Measurements from ENCODE around the gene KPTN.

KPTN gene

GRCh38 chr19:47492571-47493377 lies 8.8 kb upstream of the KPTN start:
- Histone ChIP-seq H4K20me1 (ENCODE audit: insufficient read depth, low read length) (peaks cover 4% of the 10 kb centered on the region; the same call in 1 of the 2 replicates), H3K4me2 (ENCODE audit: low read length) (no peak overlapping the region), H2AFZ (ENCODE audit: low read depth, low read length) (no peak overlapping the region), H3K9me3 (ENCODE audit: insufficient read depth, low read length) (no peaks in the 10 kb centered on the region), H3K4me1 (ENCODE audit: low read length) (0 out of 2 replicates have a peak, but pooled peaks cover under 1% of the 10 kb centered on the region), H3K27ac (ENCODE audit: low read length) (no peak overlapping the region), H3K4me3 (ENCODE audit: low read length) (no peak overlapping the region), H3K9ac (ENCODE audit: low read length) (no peak overlapping the region), H3K27me3 (ENCODE audit: low read depth, low read length) (no peaks in the 10 kb centered on the region), H3K79me2 (ENCODE audit: low read length) (no peaks in the 10 kb centered on the region), H3K36me3 (replicated peaks; ENCODE audit: low read depth, low read length) (peaks cover 2% of the 10 kb centered on the region)
- no peak for TF ChIP-seq EZH2phosphoT487 (IDR thresholded peaks at IDR 0.05; ENCODE audit: low read depth)
- TF ChIP-seq, protein P1, sequence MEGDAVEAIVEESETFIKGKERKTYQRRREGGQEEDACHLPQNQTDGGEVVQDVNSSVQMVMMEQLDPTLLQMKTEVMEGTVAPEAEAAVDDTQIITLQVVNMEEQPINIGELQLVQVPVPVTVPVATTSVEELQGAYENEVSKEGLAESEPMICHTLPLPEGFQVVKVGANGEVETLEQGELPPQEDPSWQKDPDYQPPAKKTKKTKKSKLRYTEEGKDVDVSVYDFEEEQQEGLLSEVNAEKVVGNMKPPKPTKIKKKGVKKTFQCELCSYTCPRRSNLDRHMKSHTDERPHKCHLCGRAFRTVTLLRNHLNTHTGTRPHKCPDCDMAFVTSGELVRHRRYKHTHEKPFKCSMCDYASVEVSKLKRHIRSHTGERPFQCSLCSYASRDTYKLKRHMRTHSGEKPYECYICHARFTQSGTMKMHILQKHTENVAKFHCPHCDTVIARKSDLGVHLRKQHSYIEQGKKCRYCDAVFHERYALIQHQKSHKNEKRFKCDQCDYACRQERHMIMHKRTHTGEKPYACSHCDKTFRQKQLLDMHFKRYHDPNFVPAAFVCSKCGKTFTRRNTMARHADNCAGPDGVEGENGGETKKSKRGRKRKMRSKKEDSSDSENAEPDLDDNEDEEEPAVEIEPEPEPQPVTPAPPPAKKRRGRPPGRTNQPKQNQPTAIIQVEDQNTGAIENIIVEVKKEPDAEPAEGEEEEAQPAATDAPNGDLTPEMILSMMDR (IDR thresholded peaks at IDR 0.05; ENCODE audit: low read depth, low read length): no peak

GRCh38 chr19:47492137-47492533 lies 8.1 kb upstream of the KPTN start:
- Histone ChIP-seq H2AFZ (ENCODE audit: low read depth, low read length) (no peak overlapping the region), H3K27me3 (ENCODE audit: low read depth, low read length) (no peaks in the 10 kb centered on the region), H3K9me3 (ENCODE audit: insufficient read depth, low read length) (no peaks in the 10 kb centered on the region), H4K20me1 (ENCODE audit: insufficient read depth, low read length) (peaks cover 4% of the 10 kb centered on the region; the same call in 1 of the 2 replicates), H3K36me3 (replicated peaks; ENCODE audit: low read depth, low read length) (peaks cover 2% of the 10 kb centered on the region), H3K79me2 (ENCODE audit: low read length) (no peaks in the 10 kb centered on the region), H3K4me2 (ENCODE audit: low read length) (no peak overlapping the region), H3K4me1 (ENCODE audit: low read length) (peaks cover 7% of the 10 kb centered on the region; the same call in 1 of the 2 replicates), H3K27ac (ENCODE audit: low read length) (no peak overlapping the region), H3K9ac (ENCODE audit: low read length) (no peak overlapping the region), H3K4me3 (ENCODE audit: low read length) (no peak overlapping the region)
- no peak for TF ChIP-seq EZH2phosphoT487 (IDR thresholded peaks at IDR 0.05; ENCODE audit: low read depth)
- TF ChIP-seq, protein P1 (IDR thresholded peaks at IDR 0.05; ENCODE audit: low read depth, low read length): no peak

DNA sequence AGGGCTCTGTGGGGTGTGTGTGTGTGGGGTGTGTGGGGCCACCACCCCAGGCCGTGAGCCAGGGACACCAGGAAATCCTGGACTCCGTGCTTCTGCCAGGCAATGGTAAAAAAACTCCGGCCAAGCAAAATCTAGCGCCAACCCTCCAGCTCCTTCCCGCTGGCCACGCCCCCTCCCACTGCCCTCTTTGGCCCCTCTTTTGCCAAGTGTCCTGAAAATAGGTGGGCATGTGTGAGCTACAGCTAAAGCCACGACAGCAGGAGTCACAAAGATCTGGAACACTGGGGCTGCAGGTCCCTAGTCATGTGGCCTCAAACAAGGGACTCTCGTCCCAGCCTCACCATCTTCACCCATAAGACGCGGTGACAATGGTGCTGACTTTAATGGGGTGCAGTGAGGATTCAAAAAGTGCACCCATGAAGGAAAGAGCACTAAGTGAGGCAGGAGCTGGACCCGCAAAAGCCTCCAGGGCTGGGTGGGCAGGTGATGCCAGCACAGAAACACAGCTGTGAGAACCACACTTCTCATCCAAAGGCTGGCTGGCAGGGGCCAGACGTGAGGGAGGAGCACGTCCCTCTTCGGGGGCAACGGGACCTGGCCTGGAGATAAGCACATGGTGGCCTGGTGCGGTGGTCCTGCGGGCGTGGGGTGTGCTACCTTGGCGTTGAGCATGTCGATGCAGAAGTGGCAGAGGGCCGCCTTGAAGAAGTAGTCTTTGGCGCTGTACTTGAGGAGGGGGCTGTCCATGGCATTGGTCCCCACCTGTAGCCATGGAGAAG lies 7.5 kb upstream of the KPTN start:
- no peak overlapping the region for H2AFZ ChIP-seq (ENCODE audit: low read depth, low read length)
- no peak overlapping the region for H3K27ac ChIP-seq (ENCODE audit: low read length)
- TF ChIP-seq, protein P1 (IDR thresholded peaks at IDR 0.05; ENCODE audit: low read depth, low read length): no peak
- TF ChIP-seq EZH2phosphoT487 (IDR thresholded peaks at IDR 0.05; ENCODE audit: low read depth): no peak
- no peaks in the 10 kb centered on the region for H3K9me3 ChIP-seq (ENCODE audit: insufficient read depth, low read length)
- H3K27me3 ChIP-seq (ENCODE audit: low read depth, low read length): no peaks in the 10 kb centered on the region
- H3K36me3 ChIP-seq (replicated peaks; ENCODE audit: low read depth, low read length): peaks cover 2% of the 10 kb centered on the region
- H4K20me1 ChIP-seq (ENCODE audit: insufficient read depth, low read length): no peaks in the 10 kb centered on the region; the same call in 1 of the 2 replicates
- H3K4me3 ChIP-seq (ENCODE audit: low read length): no peak overlapping the region
- no peaks in the 10 kb centered on the region for H3K79me2 ChIP-seq (ENCODE audit: low read length)
- H3K9ac ChIP-seq (ENCODE audit: low read length): no peak overlapping the region
- H3K4me2 ChIP-seq (ENCODE audit: low read length): no peak overlapping the region
- peaks cover 8% of the 10 kb centered on the region; the same call in 1 of the 2 replicates for H3K4me1 ChIP-seq (ENCODE audit: low read length)

DNA sequence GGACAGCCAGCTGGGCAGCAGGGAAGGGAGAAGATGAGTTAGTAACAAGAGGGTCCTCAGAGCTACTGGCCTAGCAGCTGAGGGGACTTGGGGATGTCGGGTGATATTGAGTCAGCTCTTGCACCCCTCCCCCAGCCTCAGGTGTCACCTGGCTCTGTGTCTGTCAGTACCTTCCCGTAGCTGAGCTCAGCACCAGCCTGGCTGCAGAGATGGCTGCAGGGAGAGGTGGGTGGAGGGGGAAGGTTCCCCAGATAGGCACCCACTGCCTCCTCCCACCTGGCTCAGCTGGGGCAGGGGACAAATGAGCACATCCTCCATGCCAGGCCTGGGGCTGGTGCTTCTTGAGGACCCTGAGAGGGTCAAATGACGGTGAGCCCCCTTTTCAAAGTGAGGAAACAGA lies 6.8 kb upstream of the KPTN start:
- Histone ChIP-seq H2AFZ (ENCODE audit: low read depth, low read length) (no peak overlapping the region), H3K27ac (ENCODE audit: low read length) (no peak overlapping the region), H3K4me1 (ENCODE audit: low read length) (peaks cover 8% of the 10 kb centered on the region; the same call in 1 of the 2 replicates), H3K27me3 (ENCODE audit: low read depth, low read length) (no peaks in the 10 kb centered on the region), H3K36me3 (replicated peaks; ENCODE audit: low read depth, low read length) (peaks cover 2% of the 10 kb centered on the region), H3K9me3 (ENCODE audit: insufficient read depth, low read length) (no peaks in the 10 kb centered on the region), H3K4me2 (ENCODE audit: low read length) (no peak overlapping the region), H3K9ac (ENCODE audit: low read length) (no peak overlapping the region), H3K79me2 (ENCODE audit: low read length) (no peaks in the 10 kb centered on the region), H4K20me1 (ENCODE audit: insufficient read depth, low read length) (no peaks in the 10 kb centered on the region; the same call in 1 of the 2 replicates), H3K4me3 (ENCODE audit: low read length) (no peak overlapping the region)
- TF ChIP-seq EZH2phosphoT487 (IDR thresholded peaks at IDR 0.05; ENCODE audit: low read depth): no peak
- TF ChIP-seq, protein P1 (IDR thresholded peaks at IDR 0.05; ENCODE audit: low read depth, low read length): no peak
